CD4-positive, alpha-beta T cell treated with Interleukin-4 for 4 hours (primary cell): ENCODE data around the gene KCNK7.

Experiments used
- DNase-seq: peaks from one replicate; pipeline ENCODE4 v3.0.0-alpha.2; 2020

Gene KCNK7

GRCh38 chr11:65625628-65626342 is 30.2 kb upstream of the KCNK7 start:
- peak; percentile 41 for DNase-seq

GRCh38 chr11:65624931-65625627 is 29.5 kb upstream of the KCNK7 start:
- DNase-seq: no peak

- no peak for DNase-seq
These were observed 28.4 kb upstream of the KCNK7 start for GRCh38 chr11:65623852-65624616.

- DNase-seq: no peak
These were observed 27.6 kb upstream of the KCNK7 start for GRCh38 chr11:65623177-65623576.

- DNase-seq: no peak
These were observed 26.4 kb upstream of the KCNK7 start for GRCh38 chr11:65622011-65622410.

- no peak for DNase-seq
These were observed 25.9 kb upstream of the KCNK7 start for GRCh38 chr11:65621460-65621859.

GRCh38 chr11:65620666-65621065 is 25.1 kb upstream of the KCNK7 start:
- no peak for DNase-seq

- no peak for DNase-seq
These were observed 23.8 kb upstream of the KCNK7 start for GRCh38 chr11:65619281-65619928.

- no peak for DNase-seq
These were observed 23.2 kb upstream of the KCNK7 start for GRCh38 chr11:65618763-65619162.

GRCh38 chr11:65617990-65618751 is 22.6 kb upstream of the KCNK7 start:
- DNase-seq: no peak

- no peak for DNase-seq
These were observed 21.7 kb upstream of the KCNK7 start for GRCh38 chr11:65617136-65617850.

GRCh38 chr11:65616575-65617001 is 21.0 kb upstream of the KCNK7 start:
- DNase-seq: no peak

GRCh38 chr11:65615950-65616574 is 20.5 kb upstream of the KCNK7 start:
- peak; percentile 19 for DNase-seq

GRCh38 chr11:65615229-65615949 is 19.8 kb upstream of the KCNK7 start, which contains the start of gene PCNX3:
PCNX3 (plus strand) TSS chr11:65615776; CDS start chr11:65616312, 536 bp downstream.
- peak; percentile 100 for DNase-seq

- DNase-seq: no peak
These were observed 17.7 kb upstream of the KCNK7 start for GRCh38 chr11:65613091-65613928.

GRCh38 chr11:65612691-65613090 is 17.1 kb upstream of the KCNK7 start:
- DNase-seq: no peak

- DNase-seq: no peak
These were observed 16.4 kb upstream of the KCNK7 start for GRCh38 chr11:65611758-65612603.

GRCh38 chr11:65611028-65611757 is 15.6 kb upstream of the KCNK7 start:
- no peak for DNase-seq
